OCI-LY3 (cell line): ENCODE measurements around the gene USP53.
"Not testable (repeated sequence)": the region's sequence is repeated elsewhere in the genome, so short reads cannot be mapped to it uniquely, and the experiment has no call there.

Source experiments
- CTCF ChIP-seq: fragments of 200-600, 300-600 bp; sonication (generic); IDR thresholded peaks from 2 replicates; pipeline ENCODE4 v1.5.1; 2014; ENCODE audit warnings: antibody characterized with exemption, low read length, low read depth
- EZH2phosphoT487 ChIP-seq: fragments of 200-600 bp; shearing (Covaris generic); IDR thresholded peaks from 2 replicates; pipeline ENCODE4 v1.6.1; 2018; ENCODE audit warnings: antibody characterized with exemption, mixed run types, low read depth

- TF ChIP-seq CTCF, EZH2phosphoT487: not testable (repeated sequence)
These were observed 38.5 kb downstream of the USP53 start for GRCh38 chr4:119251037-119251436.
